K562 (cell line): ENCODE measurements around the gene COQ5. TPM values are rescaled to one million over a fixed set of nuclear protein-coding genes. Genes with fewer than 3 reads are reported as not detected.

ENCODE experiments used
- ARID2 ChIP-seq: fragments of 450-650 bp; IDR thresholded peaks from 2 replicates; pipeline ENCODE4 v1.6.1; 2017; ENCODE audit warnings: antibody characterized with exemption, mild to moderate bottlenecking
- ATF6 ChIP-seq: sonication (generic); formaldehyde crosslinking; IDR thresholded peaks from 2 replicates; pipeline ENCODE4 v1.4.0; 2020; ENCODE audit warnings: mild to moderate bottlenecking, missing genetic modification reagents
- EP400 ChIP-seq: fragments of 450-650 bp; IDR thresholded peaks from 2 replicates; pipeline ENCODE4 v1.6.1; 2017; ENCODE audit warnings: antibody characterized with exemption, mild to moderate bottlenecking, moderate library complexity
- HNRNPK ChIP-seq: fragments of 200-400 bp; formaldehyde crosslinking; IDR thresholded peaks from one replicate; pipeline ENCODE4 v1.6.1; 2018; ENCODE audit warnings: mild to moderate bottlenecking, low read depth, low read length; ENCODE audit not compliant: poor library complexity, severe bottlenecking
- NFATC3 ChIP-seq: fragments of 450-650 bp; IDR thresholded peaks from 2 replicates; pipeline ENCODE4 v1.6.1; 2017; ENCODE audit warnings: mild to moderate bottlenecking
- NRF1 ChIP-seq, 2 experiments: fragments of 450-650 bp; IDR thresholded peaks in 1 of 2; conservative IDR thresholded peaks in 1 of 2; 2 replicates each; pipeline ENCODE4 v1.6.1; 2014; ENCODE audit warnings: mild to moderate bottlenecking in 2 of 2
- RNF2 ChIP-seq: sonication (generic); IDR thresholded peaks from 2 replicates; pipeline ENCODE4 v1.6.1; 2016
- SREBF2 ChIP-seq: sonication (generic); formaldehyde crosslinking; IDR thresholded peaks from 2 replicates; pipeline ENCODE4 v1.4.0; 2020; ENCODE audit warnings: mild to moderate bottlenecking, missing genetic modification reagents
- TEAD1 ChIP-seq, 2 experiments: fragments of 450-650 bp in 1 of 2; sonication (generic) in 1 of 2; formaldehyde crosslinking; IDR thresholded peaks; 2 replicates each; pipeline versions ENCODE4 v1.4.0 to v1.8.0; 2020 to 2022; ENCODE audit warnings: mild to moderate bottlenecking in 2 of 2, missing genetic modification reagents in 1 of 2
- TGIF2 ChIP-seq: sonication (generic); formaldehyde crosslinking; IDR thresholded peaks from 2 replicates; pipeline ENCODE4 v1.8.1; 2022; ENCODE audit warnings: mild to moderate bottlenecking, missing genetic modification reagents, moderate library complexity
- XRCC3 ChIP-seq: fragments of 450-650 bp; IDR thresholded peaks from 2 replicates; pipeline ENCODE4 v1.6.1; 2017; ENCODE audit warnings: mild to moderate bottlenecking, moderate library complexity
- ZFPM2 ChIP-seq: fragments of 250-450 bp; sonication (Bioruptor Pico); IDR thresholded peaks from 2 replicates; pipeline ENCODE4 v1.5.1; 2022; ENCODE audit warnings: mild to moderate bottlenecking
- ZNF197 ChIP-seq: fragments of 200-800 bp; sonication (Bioruptor generic); IDR thresholded peaks from 2 replicates; pipeline ENCODE4 v1.6.1; 2016; ENCODE audit warnings: low read depth, missing genetic modification characterization, missing compliant biosample characterization
- ZNF512 ChIP-seq: IDR thresholded peaks from 2 replicates; pipeline ENCODE4 v1.6.1; 2016; ENCODE audit warnings: missing genetic modification characterization, missing compliant biosample characterization
- polyA plus RNA-seq, 8 experiments: library from polyadenylated mRNA; depleted of rRNA in 4 of 8; stranded (reverse) in 5 of 8; unstranded in 3 of 8; fragments of >200 nt; fragmentation: Nextera tagmentation in 2 of 8; fragmentation: Illumina TruSeq in 1 of 8; extraction: Ambion mirVana in 2 of 8; extraction: Trizol in 1 of 8; gene quantifications; 2 replicates each; pipeline versions ENCODE4 v1.2.1 to v1.2.3, GENCODE V29; 2011 to 2014; ENCODE audit warnings: inconsistent platforms in 1 of 8, missing spikeins in 1 of 8
- total RNA-seq, 7 experiments: library from RNA; depleted of rRNA in 6 of 7; stranded (reverse); fragments of >200 nt in 6 of 7; fragmentation: Illumina TruSeq in 2 of 7; extraction: Trizol in 2 of 7; gene quantifications; 2 replicates each; pipeline versions ENCODE4 v1.2.1 to v1.2.3, GENCODE V29; 2011 to 2021; ENCODE audit warnings: low replicate concordance in 1 of 7
- TF ChIP-seq, protein P1 (sequence below): sonication (generic); formaldehyde crosslinking; IDR thresholded peaks from 2 replicates; pipeline ENCODE4 v1.9.0; 2022; ENCODE audit warnings: mild to moderate bottlenecking, missing genetic modification reagents
- TF ChIP-seq, protein P2 (sequence below): sonication (generic); formaldehyde crosslinking; IDR thresholded peaks from 2 replicates; pipeline ENCODE4 v1.8.1; 2023; ENCODE audit warnings: missing genetic modification reagents, mild to moderate bottlenecking, borderline replicate concordance

The COQ5 gene
- total and polyA plus RNA-seq, 9 of the 15 experiments (the other 6 are each of a cell fraction or from before 2014, with no cell fraction given): 19.2 to 59.7 (median 30.4) TPM

GRCh38 chr12:120528861-120529525 is at the start of gene COQ5 (continued):
- TF ChIP-seq ATF6 (CRISPR knock-in tag): peak; percentile 20; the same call in 1 of the 2 replicates
- peak; percentile 93 for TF ChIP-seq EP400
- no peak for TF ChIP-seq TEAD1 (CRISPR knock-in tag; IDR thresholded peaks at IDR 0.05)
- TF ChIP-seq ZFPM2: no peak
- no peak for TF ChIP-seq ZNF512 (tag)
- no peak for TF ChIP-seq ZNF197 (CRISPR knock-in tag)
- TF ChIP-seq RNF2: no peak; the same call in 1 of the 2 replicates
- no peak for TF ChIP-seq NFATC3
- TF ChIP-seq, protein P1, sequence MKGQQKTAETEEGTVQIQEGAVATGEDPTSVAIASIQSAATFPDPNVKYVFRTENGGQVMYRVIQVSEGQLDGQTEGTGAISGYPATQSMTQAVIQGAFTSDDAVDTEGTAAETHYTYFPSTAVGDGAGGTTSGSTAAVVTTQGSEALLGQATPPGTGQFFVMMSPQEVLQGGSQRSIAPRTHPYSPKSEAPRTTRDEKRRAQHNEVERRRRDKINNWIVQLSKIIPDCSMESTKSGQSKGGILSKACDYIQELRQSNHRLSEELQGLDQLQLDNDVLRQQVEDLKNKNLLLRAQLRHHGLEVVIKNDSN (CRISPR knock-in tag): no peak
- TF ChIP-seq HNRNPK: no peak
- TF ChIP-seq XRCC3: no peak
- no peak for TF ChIP-seq ARID2
- no peak for TF ChIP-seq SREBF2 (CRISPR knock-in tag)
- TF ChIP-seq NRF1 (conservative IDR thresholded peaks at IDR 0.05 in 1 of 2, IDR thresholded peaks at IDR 0.05 in 1 of 2): peak; percentile 19 to 29; a peak in 1 of 4 replicates
- TF ChIP-seq TGIF2 (CRISPR knock-in tag): no peak
- TF ChIP-seq, protein P2, sequence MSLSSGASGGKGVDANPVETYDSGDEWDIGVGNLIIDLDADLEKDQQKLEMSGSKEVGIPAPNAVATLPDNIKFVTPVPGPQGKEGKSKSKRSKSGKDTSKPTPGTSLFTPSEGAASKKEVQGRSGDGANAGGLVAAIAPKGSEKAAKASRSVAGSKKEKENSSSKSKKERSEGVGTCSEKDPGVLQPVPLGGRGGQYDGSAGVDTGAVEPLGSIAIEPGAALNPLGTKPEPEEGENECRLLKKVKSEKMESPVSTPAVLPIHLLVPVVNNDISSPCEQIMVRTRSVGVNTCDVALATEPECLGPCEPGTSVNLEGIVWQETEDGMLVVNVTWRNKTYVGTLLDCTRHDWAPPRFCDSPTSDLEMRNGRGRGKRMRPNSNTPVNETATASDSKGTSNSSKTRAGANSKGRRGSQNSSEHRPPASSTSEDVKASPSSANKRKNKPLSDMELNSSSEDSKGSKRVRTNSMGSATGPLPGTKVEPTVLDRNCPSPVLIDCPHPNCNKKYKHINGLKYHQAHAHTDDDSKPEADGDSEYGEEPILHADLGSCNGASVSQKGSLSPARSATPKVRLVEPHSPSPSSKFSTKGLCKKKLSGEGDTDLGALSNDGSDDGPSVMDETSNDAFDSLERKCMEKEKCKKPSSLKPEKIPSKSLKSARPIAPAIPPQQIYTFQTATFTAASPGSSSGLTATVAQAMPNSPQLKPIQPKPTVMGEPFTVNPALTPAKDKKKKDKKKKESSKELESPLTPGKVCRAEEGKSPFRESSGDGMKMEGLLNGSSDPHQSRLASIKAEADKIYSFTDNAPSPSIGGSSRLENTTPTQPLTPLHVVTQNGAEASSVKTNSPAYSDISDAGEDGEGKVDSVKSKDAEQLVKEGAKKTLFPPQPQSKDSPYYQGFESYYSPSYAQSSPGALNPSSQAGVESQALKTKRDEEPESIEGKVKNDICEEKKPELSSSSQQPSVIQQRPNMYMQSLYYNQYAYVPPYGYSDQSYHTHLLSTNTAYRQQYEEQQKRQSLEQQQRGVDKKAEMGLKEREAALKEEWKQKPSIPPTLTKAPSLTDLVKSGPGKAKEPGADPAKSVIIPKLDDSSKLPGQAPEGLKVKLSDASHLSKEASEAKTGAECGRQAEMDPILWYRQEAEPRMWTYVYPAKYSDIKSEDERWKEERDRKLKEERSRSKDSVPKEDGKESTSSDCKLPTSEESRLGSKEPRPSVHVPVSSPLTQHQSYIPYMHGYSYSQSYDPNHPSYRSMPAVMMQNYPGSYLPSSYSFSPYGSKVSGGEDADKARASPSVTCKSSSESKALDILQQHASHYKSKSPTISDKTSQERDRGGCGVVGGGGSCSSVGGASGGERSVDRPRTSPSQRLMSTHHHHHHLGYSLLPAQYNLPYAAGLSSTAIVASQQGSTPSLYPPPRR (CRISPR knock-in tag): no peak
